IPS-20b (cell line): Measurements from ENCODE around the gene LRRN2.

ENCODE experiments used
- H3K27ac ChIP-seq: one replicate; pipeline ENCODE4 v1.5.1; 2013; ENCODE audit warnings: low read length
- H3K27me3 ChIP-seq: 2 replicates; pipeline ENCODE4 v1.6.1; 2013; ENCODE audit warnings: mild to moderate bottlenecking, low read length, inconsistent platforms; ENCODE audit not compliant: insufficient read depth
- H3K36me3 ChIP-seq: 2 replicates; pipeline ENCODE4 v1.6.1; 2013; ENCODE audit warnings: low read depth, mild to moderate bottlenecking, inconsistent platforms, low read length, moderate library complexity; ENCODE audit not compliant: insufficient read depth
- H3K4me1 ChIP-seq: 2 replicates; pipeline ENCODE4 v1.6.1; 2013; ENCODE audit warnings: mild to moderate bottlenecking, control low read depth, inconsistent platforms, low read length, moderate library complexity; ENCODE audit not compliant: insufficient read depth
- H3K4me3 ChIP-seq: 2 replicates; pipeline ENCODE4 v1.5.1; 2013; ENCODE audit warnings: mild to moderate bottlenecking, low read length, inconsistent platforms
- H3K9ac ChIP-seq: 2 replicates; pipeline ENCODE4 v1.6.1; 2013; ENCODE audit warnings: low read depth, mild to moderate bottlenecking, inconsistent platforms, low read length, moderate library complexity
- H3K9me3 ChIP-seq: 2 replicates; pipeline ENCODE4 v1.6.1; 2013; ENCODE audit warnings: mild to moderate bottlenecking, low read depth, low read length, inconsistent platforms; ENCODE audit not compliant: insufficient read depth

The LRRN2 gene

GRCh38 chr1:204726478-204726877, 40.9 kb upstream of the LRRN2 start:
- no peaks in the 10 kb centered on the region for H3K36me3 ChIP-seq
- no peaks in the 10 kb centered on the region for H3K9me3 ChIP-seq
- H3K4me1 ChIP-seq: peaks cover 4% of the 10 kb centered on the region; the same call in 1 of the 2 replicates
- no peak overlapping the region for H3K27ac ChIP-seq
- no peak overlapping the region for H3K9ac ChIP-seq
- H3K4me3 ChIP-seq: no peak overlapping the region
- H3K27me3 ChIP-seq: peaks cover 16% of the 10 kb centered on the region

GRCh38 chr1:204725821-204726448, 40.4 kb upstream of the LRRN2 start:
- Histone ChIP-seq H3K4me1 (peaks cover 5% of the 10 kb centered on the region; the same call in 1 of the 2 replicates), H3K9me3 (no peaks in the 10 kb centered on the region), H3K9ac (no peak overlapping the region), H3K27me3 (peaks cover 11% of the 10 kb centered on the region), H3K27ac (no peak overlapping the region), H3K4me3 (no peak overlapping the region), H3K36me3 (no peaks in the 10 kb centered on the region)

DNA sequence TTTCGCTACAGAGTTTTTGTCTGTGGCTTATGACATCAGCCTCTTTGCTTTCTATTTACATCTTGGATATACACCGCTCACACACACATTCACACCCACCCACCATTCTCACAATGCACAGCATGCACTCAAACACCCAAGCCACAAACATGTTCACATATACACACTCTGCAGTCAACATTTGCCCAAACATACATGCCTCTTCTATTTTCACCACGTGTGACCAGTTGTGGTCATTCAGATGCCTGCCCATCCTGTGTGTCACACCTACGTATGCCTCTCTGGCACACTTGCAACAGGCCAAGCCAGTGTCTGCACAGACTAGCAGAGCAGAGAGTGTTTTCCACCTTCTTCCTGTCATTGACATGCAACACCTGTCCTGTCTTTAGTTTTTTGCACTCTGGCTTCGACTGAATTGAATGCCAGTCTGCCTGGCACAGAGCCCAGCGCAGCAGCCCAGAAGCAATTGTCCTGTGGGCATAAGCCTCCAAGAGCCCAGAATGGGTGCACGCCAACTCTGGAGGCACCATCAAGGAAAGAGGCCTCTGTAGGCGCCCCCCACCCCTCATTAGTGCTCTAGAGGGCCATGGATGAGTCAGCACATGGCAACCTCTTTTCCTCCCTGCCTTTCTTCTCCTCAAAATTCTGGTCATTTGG, 37.7 kb upstream of the LRRN2 start:
- no peak overlapping the region for H3K9ac ChIP-seq
- no peak overlapping the region for H3K27ac ChIP-seq
- no peaks in the 10 kb centered on the region for H3K36me3 ChIP-seq
- no peak overlapping the region for H3K4me3 ChIP-seq
- H3K27me3 ChIP-seq: peaks cover 11% of the 10 kb centered on the region
- peaks cover 5% of the 10 kb centered on the region; the same call in 1 of the 2 replicates for H3K4me1 ChIP-seq
- H3K9me3 ChIP-seq: no peaks in the 10 kb centered on the region

DNA sequence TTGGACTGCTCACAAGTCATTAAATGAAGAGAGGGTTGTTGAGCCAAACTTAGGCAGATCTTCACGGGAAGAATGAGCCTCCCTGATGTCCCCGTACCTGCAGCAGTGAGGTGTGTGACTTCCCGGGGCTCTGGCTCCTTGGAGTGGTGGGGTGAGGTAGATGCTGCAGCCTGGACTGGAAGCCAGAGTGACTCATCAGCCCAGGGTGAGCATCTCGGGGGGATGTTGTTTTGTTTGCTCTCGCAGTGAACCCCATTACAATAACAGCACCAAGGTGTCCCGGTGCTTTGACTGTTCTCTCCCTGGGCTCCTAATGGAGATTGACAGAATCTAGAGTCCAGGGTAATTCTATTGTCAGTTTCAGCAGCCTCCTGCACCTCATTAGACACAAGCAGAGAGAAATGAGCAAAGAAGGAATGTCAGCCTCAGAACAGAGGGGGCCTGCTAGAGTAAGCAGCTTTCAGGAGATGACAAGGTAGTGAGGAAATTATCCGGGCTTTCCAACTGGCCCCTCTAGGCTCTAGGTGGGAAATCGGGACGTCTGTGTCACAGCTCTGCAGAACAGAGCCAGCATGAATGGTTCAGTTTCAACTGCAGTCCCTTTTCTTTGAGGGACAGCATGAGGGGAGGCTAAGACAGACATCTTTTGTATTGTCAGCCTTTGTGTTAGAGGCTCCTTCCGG, 36.0 kb upstream of the LRRN2 start:
- H3K4me1 ChIP-seq: peaks cover 5% of the 10 kb centered on the region; the same call in 1 of the 2 replicates
- H3K27ac ChIP-seq: no peak overlapping the region
- H3K9ac ChIP-seq: no peak overlapping the region
- no peaks in the 10 kb centered on the region for H3K9me3 ChIP-seq
- H3K36me3 ChIP-seq: no peaks in the 10 kb centered on the region
- H3K27me3 ChIP-seq: peaks cover 28% of the 10 kb centered on the region
- H3K4me3 ChIP-seq: no peak overlapping the region

DNA sequence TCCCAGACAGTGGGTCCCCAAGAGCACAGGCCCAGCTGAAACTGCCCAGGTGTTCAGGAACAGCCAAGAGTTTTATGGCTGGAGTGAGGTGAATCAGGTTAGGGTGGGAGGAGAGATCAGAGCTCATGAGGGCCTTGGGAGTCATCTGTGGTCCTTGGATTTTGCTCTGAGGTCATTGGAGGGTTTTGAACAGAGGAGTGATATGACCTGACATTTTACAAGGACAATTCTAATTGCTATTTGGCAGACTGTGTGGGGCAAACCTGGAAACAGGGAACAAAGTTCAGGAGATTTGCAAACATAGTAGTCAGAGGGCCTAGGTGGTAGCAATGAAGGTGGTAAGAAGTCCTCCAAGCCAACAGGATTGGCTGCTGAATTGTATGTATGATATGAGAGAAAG, 31.1 kb upstream of the LRRN2 start:
- H3K27me3 ChIP-seq: peaks cover 58% of the 10 kb centered on the region
- no peaks in the 10 kb centered on the region for H3K9me3 ChIP-seq
- H3K36me3 ChIP-seq: no peaks in the 10 kb centered on the region
- no peak overlapping the region for H3K9ac ChIP-seq
- no peak overlapping the region for H3K27ac ChIP-seq
- no peak overlapping the region for H3K4me3 ChIP-seq
- H3K4me1 ChIP-seq: peaks cover 25% of the 10 kb centered on the region

GRCh38 chr1:204714861-204715511, 29.4 kb upstream of the LRRN2 start:
- Histone ChIP-seq H3K4me1 (peaks cover 33% of the 10 kb centered on the region), H3K27ac (no peak overlapping the region), H3K4me3 (peak overlapping the region; percentile 34), H3K9me3 (no peaks in the 10 kb centered on the region), H3K36me3 (no peaks in the 10 kb centered on the region), H3K27me3 (peaks cover 67% of the 10 kb centered on the region), H3K9ac (no peak overlapping the region)

GRCh38 chr1:204714194-204714860, 28.8 kb upstream of the LRRN2 start:
- Histone ChIP-seq H3K36me3 (no peaks in the 10 kb centered on the region), H3K9me3 (no peaks in the 10 kb centered on the region), H3K27me3 (peaks cover 74% of the 10 kb centered on the region), H3K4me1 (peaks cover 39% of the 10 kb centered on the region), H3K4me3 (peak overlapping the region; percentile 34), H3K27ac (no peak overlapping the region), H3K9ac (0 out of 2 replicates have a peak overlapping the region, but pooled peaks have one; percentile 4)

GRCh38 chr1:204713541-204713940, 28.0 kb upstream of the LRRN2 start:
- Histone ChIP-seq H3K9me3 (no peaks in the 10 kb centered on the region), H3K27me3 (peaks cover 80% of the 10 kb centered on the region), H3K36me3 (no peaks in the 10 kb centered on the region), H3K27ac (no peak overlapping the region), H3K9ac (no peak overlapping the region), H3K4me1 (peaks cover 47% of the 10 kb centered on the region), H3K4me3 (no peak overlapping the region)

DNA sequence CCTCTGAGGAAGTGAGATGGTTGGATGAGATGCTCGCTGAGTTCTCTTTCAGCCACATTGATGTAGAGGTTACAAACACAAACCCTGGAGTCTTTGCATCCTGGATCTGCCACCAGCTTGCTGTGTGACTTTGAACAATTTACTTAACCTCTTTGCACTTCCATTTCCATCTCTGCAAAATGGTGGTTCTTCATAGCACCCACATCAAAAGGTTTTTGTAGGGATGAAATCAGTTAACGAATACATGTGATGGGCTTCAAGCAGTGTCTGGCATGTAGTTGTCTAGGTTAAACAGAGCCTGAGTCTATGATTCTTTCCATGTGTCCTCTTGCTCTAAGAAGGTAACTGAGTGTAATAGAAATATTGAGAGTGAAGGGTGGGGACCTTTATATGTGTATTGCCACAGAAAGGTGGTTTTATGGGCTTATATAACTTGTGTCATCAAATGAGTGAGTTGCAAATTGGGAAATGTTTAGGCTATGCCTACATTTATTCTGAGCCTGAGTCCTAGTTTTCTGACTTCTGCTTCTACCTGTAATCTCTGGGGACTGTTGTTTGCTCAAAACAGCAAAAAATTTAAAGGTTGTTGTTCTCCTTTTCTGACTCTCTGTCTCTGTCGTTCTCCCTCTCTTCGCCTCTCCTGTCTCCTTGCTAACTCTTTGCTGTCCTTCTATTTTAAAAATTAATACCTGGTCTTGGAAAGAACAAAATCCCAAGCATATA, 27.3 kb upstream of the LRRN2 start:
- no peaks in the 10 kb centered on the region for H3K9me3 ChIP-seq
- H3K36me3 ChIP-seq: no peaks in the 10 kb centered on the region
- peaks cover 80% of the 10 kb centered on the region for H3K27me3 ChIP-seq
- H3K4me1 ChIP-seq: peaks cover 49% of the 10 kb centered on the region
- H3K9ac ChIP-seq: no peak overlapping the region
- H3K27ac ChIP-seq: no peak overlapping the region
- H3K4me3 ChIP-seq: no peak overlapping the region

DNA sequence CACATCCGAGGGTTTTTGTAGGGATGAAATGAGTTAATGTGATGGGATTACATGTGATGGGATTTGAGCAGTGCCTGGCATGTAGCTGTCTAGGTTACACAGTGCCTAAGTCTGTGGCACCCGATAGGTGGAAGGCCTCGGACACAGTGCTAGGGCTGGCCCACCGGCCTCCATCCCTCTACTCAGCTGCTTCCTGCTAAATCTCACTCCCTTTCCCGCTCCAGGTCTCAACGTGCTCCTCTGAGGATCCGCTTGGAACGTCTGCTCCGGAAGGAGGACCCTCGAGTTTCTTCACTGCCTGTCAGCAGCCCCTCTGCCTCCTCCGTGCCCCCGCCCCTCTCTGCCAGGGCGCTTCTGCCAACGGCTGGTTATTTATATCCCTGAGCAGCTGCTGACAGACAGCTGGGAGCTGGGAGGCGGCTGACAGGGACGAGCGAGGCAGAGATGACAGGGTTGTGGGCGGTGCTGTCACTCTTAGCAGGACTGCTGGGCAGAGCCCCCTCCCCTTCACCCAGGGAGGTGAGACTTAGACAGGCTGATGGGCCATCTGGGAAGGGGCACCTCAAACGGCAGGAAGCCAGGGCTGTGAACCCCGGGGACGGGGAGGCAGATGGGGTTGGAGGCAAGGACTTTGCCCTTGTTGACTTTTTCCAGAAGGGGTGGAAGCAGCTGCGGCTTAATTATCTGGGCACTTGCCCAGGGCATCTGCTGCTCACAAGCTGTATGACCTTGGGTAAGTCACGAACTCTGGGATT, 26.6 kb upstream of the LRRN2 start:
- no peaks in the 10 kb centered on the region for H3K9me3 ChIP-seq
- H3K4me3 ChIP-seq: no peak overlapping the region
- no peak overlapping the region for H3K9ac ChIP-seq
- H3K36me3 ChIP-seq: no peaks in the 10 kb centered on the region
- peaks cover 79% of the 10 kb centered on the region for H3K27me3 ChIP-seq
- no peak overlapping the region for H3K27ac ChIP-seq
- peaks cover 56% of the 10 kb centered on the region for H3K4me1 ChIP-seq
